ENCODE data around the gene NAV2. TPM values are rescaled to one million over a fixed set of nuclear protein-coding genes. Genes with fewer than 3 reads are reported as not detected.

The NAV2 gene
- total and polyA plus RNA-seq, 11 donors, result 7.6 to 46.5 (median 20.2) TPM

DNA sequence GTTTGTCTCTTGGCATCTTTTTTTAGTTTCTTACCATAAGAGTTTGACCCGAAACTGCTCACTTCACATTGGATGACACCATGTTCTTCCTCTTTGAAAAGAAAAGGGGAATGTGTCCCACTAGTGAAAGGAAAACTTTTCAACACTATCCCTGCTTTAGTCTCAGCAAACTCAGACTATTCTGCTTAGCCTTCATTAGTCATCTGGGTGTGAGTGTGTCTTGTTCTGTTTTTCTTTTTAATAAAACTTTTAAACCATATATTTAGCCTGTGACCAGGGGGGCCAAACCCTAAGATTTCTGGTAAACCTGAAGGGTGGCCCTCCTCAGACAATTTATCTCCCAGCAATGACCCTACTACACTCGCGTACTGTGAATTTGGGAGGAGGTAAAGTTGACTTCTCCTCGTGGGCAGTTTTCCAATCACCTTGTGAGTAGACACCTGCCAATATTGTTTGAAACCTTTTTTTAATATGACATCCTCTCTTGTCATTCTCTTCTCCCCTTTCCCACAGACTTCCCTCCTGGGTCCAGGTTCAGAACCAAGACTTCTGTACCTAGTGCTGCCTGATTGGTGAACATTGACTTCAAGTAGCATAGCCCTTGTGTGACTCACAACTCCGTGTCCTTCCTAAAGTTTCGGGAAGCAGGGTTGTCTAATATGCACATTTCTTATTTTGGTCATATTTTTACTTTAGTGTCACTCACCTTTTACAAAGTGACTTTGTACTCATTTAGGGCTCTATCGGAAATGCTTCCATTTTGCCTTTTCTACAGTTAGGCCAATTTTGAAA lies 407.7 kb downstream of the NAV2 start:
- WGBS, 4 donors, result 92 to 96% (median 94%) methylated on average over 7 of the region's 7 CpGs
- intact Hi-C loops (cut with DNase I), result loop anchor here in 1 of 10 donors (10.0 kb wide), 1 partner anchor 566 kb away; no protein-coding TSS in a partner anchor
- Histone ChIP-seq H3K4me1 (no peaks in the 10 kb centered on the region), H3K9me3 (no peaks in the 10 kb centered on the region), H3K27ac (no peak overlapping the region), H3K27me3 (no peaks in the 10 kb centered on the region), H3K4me3 (no peak overlapping the region), H3K36me3 (peaks cover 0 to 55% (median 24%) of the 10 kb centered on the region in 9 donors)
- no peak for ATAC-seq
- DNase-seq, result no peak
- no peak for TF ChIP-seq POLR2A (IDR thresholded peaks at IDR 0.05)
- TF ChIP-seq CTCF (IDR thresholded peaks at IDR 0.05), result no peak

DNA sequence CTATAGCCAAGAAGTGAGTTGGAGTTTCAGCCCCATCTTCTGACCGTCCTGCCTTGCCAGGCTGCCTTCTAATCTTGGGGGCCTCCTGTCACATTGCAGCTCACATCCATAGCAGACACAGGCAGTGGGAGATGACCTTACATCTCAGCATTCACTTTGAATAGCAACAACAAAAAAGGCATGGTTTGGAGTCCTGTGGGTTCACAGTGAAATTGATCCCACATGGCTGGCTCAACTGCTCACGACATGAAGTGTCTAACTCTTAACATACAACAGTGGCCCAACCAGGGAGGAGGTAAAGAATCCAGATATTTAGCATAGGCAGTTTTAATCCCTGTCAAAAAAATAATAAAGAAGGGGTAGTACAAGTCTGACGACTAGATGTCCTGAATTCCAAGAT lies 409.5 kb downstream of the NAV2 start:
- WGBS, 4 donors, result 76 to 91% (median 83%) methylated on average over 3 of the region's 3 CpGs
- ATAC-seq (no peak), DNase-seq (no peak)
- Histone ChIP-seq H3K9me3 (no peaks in the 10 kb centered on the region), H3K4me1 (no peaks in the 10 kb centered on the region), H3K4me3 (no peak overlapping the region), H3K27ac (no peak overlapping the region), H3K36me3 (peaks cover 0 to 38% (median 19%) of the 10 kb centered on the region in 9 donors), H3K27me3 (no peaks in the 10 kb centered on the region)
- intact Hi-C loops (cut with DNase I), result loop anchor here in 1 of 10 donors (10.0 kb wide), 1 partner anchor 567 kb away; no protein-coding TSS in a partner anchor
- TF ChIP-seq CTCF (IDR thresholded peaks at IDR 0.05) (no peak), POLR2A (IDR thresholded peaks at IDR 0.05) (no peak)

DNA sequence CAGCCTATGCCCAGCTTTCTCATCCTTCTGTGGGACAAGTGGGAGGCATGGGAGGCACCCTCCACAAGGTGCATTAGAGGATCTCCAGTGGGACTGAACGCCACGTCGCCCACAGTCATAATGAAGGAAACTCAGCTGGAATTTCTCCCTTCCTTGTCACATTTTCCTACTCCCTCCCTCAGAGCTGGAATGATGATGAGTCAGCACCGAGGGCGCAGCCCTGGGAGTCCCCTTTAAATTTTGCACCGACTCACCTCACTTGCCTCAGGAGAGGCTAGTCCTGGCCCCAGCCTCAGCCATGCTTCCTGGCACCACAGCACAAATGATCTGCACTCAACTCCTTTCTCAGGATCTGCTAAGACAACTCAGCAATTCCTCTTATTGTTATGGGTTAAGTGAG lies 413.3 kb downstream of the NAV2 start:
- H3K4me3 ChIP-seq, result no peak overlapping the region
- ATAC-seq (no peak), DNase-seq (no peak)
- 79 to 80% (median 79%) methylated on average over 6 of the region's 6 CpGs for WGBS, 4 donors
- H3K27me3 ChIP-seq, result no peaks in the 10 kb centered on the region
- intact Hi-C loops (cut with DNase I), result loop anchor here in 5 of 10 donors (5.0 to 10.0 kb wide), 3 partner anchors 211 to 571 kb away; no protein-coding TSS in a partner anchor
- TF ChIP-seq CTCF (IDR thresholded peaks at IDR 0.05) (no peak), POLR2A (IDR thresholded peaks at IDR 0.05) (no peak)
- no peaks in the 10 kb centered on the region for H3K9me3 ChIP-seq
- H3K4me1 ChIP-seq, result no peaks in the 10 kb centered on the region
- H3K36me3 ChIP-seq, result peaks cover 0 to 4% (median 0%) of the 10 kb centered on the region in 9 donors
- H3K27ac ChIP-seq, result no peak overlapping the region

GRCh38 chr11:20126724-20127123 lies 414.1 kb downstream of the NAV2 start:
- no peaks in the 10 kb centered on the region for H3K9me3 ChIP-seq
- intact Hi-C loops (cut with DNase I), result loop anchor here in 5 of 10 donors (5.0 to 10.0 kb wide), 3 partner anchors 211 to 572 kb away; no protein-coding TSS in a partner anchor
- H3K4me1 ChIP-seq, result peaks cover 0 to 2% (median under 1%) of the 10 kb centered on the region in 12 donors
- no peak for TF ChIP-seq CTCF (IDR thresholded peaks at IDR 0.05)
- TF ChIP-seq POLR2A (IDR thresholded peaks at IDR 0.05), result no peak
- 86 to 90% (median 87%) methylated on average over 8 of the region's 8 CpGs for WGBS, 4 donors
- no peak overlapping the region for H3K4me3 ChIP-seq
- no peaks in the 10 kb centered on the region for H3K36me3 ChIP-seq
- peaks cover 0 to 3% (median 0%) of the 10 kb centered on the region in 9 donors for H3K27me3 ChIP-seq
- no peak for DNase-seq
- ATAC-seq, result no peak
- H3K27ac ChIP-seq, result no peak overlapping the region
